Measurements from ENCODE around the gene ARL6IP1.
"Not testable (repeated sequence)": the region's sequence is repeated elsewhere in the genome, so short reads cannot be mapped to it uniquely, and the experiment has no call there.

ARL6IP1 gene

DNA sequence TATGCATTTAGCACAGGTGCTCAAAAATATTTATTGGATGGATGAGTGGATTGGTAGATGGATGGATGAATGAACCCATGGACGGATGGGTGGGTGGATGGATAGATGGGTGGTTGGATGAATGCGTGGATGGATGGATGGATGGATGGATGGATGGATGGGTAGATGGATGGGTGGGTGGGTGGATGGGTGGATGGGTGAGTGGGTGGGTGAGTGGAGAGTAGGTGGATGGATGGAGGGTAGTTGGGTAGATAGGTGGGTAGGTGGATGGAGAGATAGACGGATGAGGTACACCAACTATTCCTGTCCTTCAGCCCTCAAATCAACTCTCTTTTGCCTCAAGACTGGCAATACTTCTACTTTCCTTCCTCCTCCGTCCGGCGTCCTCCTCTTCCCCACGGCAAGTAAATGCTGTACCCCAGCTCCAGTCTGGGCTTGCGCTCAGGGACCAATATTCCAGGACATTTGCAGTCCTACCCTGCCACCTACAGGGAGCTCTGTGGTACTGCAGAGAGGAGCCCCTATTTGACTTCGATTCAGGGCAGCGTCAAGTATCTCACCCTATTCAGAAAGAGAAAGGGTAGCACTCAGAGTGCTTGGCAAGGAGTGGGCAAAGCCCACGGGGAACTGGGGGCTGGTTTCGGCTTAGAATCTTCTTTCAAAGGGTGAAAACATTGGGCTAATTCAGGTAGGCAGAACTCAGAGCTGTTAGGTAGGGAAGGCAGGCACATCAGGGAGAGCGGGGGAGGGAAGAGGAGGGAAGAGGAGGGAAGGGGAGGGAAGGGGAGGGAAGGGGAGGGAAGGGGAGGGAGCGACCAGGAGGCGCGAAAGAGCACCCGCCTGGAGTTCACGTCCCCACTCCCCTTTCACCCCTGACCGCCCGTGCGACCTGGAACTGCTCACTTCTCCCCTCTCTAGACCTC lies 41.5 kb downstream of the ARL6IP1 start:
- DNase-seq (ENCODE audit: low read depth in 2 of 2), result peak in 1 of 2 donors; percentile 27

DNA sequence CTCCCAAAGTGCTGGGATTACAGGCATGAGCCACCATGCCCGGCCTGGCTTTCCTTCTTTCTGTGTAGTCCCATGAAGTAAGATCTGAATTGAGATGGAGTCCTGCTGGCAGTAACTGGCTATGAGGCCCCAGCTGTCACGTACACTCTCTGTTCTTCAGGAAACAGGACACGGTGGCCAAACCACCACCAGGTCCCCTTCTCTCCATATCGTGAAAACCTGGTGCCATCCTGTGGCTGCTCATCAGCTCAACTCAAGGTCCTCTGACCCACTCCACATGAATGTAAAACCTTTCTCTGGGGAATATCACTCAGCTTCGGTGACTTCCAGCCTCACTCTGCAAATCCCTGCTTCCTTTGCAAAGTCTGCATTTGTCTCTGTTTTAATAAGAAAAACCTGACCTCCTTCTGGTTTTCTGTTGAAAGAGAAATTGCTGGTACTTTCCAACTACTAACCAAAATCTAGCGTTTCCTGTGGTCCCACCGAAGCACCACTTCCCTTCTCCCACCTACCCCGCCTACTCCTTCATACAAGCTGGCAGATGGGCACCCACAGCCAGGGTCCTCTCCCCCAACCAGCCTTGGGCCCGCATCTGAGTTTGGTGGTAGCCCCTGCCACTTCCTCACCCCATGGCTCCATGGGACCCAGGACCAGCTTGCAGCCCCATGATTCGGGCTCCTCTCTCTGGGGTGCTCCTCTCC lies 43.2 kb downstream of the ARL6IP1 start:
- DNase-seq (ENCODE audit: low read depth in 2 of 2), result not testable (repeated sequence)

DNA sequence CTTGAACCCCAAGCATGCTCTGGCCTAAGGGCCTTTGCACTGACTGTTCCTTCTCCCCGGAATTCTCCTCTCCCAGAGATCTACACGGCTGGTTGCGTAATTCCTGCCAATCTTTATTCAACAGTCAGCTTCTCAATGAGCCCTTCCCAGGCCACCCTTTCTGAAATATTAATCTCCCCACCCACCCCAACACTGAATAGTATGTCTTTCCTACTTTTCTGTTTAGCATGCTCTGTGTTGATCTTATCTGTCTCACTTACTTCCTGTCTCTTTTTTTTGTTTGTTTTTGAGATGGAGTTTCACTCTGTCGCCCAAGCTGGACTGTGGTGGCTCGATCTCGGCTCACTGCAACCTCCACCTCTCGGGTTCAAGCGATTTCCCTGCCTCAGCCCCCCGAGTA lies 44.7 kb downstream of the ARL6IP1 start:
- not testable (repeated sequence) for DNase-seq (ENCODE audit: low read depth in 2 of 2)

DNA sequence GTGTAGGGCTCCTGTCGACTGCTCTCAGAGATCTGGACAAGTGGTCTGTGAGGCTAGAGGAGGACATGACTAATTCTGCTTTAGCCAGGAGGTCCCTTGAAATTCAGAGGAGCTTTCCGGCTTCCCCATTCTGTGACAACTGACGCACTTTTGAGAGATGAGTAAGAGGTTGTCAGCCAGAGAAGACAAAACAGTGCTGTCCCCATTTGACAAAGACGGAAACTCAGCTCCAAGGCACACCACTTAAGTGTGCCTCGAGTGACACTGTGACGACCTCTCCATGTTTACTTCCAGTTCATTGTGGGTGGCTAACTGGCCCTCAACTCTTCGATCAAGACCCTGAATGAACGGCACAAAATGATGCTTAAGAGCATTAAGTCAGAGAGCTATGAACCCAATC lies 58.5 kb downstream of the ARL6IP1 start:
- DNase-seq (ENCODE audit: low read depth in 2 of 2), result not testable (repeated sequence)
